K562 (cell line): ENCODE results near the gene PRTFDC1. TPM values are rescaled to one million over a fixed set of nuclear protein-coding genes. Genes with fewer than 3 reads are reported as not detected.

Experiments
- ATAC-seq: fragments of 200-7000 bp; cut with Tn5 transposase; 3 replicates; pipeline ENCODE4 v1.9.1; 2020; ENCODE audit warnings: moderate library complexity
- BruUV-seq: library from RNA; stranded (reverse); fragments of 400-500 nt; replicated peaks from 2 replicates; lab custom pipeline; 2021; lab: Mats Ljungman, UMichigan
- CTCF ChIA-PET: fragments of 300-600 bp; formaldehyde crosslinking; extraction: SDS; loops from one replicate; lab custom pipeline; 2021; ENCODE audit warnings: low intra/inter-chr PET ratio; lab: Yijun Ruan, JAX
- POLR2A ChIA-PET: fragments of 300-600, 350-650 bp; sonication (Branson Sonifier 250); formaldehyde crosslinking; extraction: SDS; loops from one replicate; lab custom pipeline; 2021; ENCODE audit warnings: antibody characterized with exemption, inconsistent platforms; lab: Yijun Ruan, JAX
- DNase-seq, 4 experiments: peaks; one replicate each; pipeline versions ENCODE4 v3.0.0 to v3.0.0-alpha.2; 2011 to 2018; ENCODE audit warnings: low spot score in 3 of 4, mixed read lengths in 3 of 4; ENCODE audit errors: extremely low read depth in 1 of 4
- FAIRE-seq: peaks from 2 replicates; lab custom pipeline; 2011; peaks lifted over from hg19 to GRCh38; lab: Jason Lieb, UNC
- H2AFZ ChIP-seq: 2 replicates; pipeline ENCODE4 v1.6.0; 2011; ENCODE audit warnings: low read depth, low read length, control low read depth, inconsistent platforms
- H3K27ac ChIP-seq: fragments of 200-600 bp; 3 replicates; pipeline ENCODE4 v1.8.0; 2011; ENCODE audit warnings: low read depth, mild to moderate bottlenecking, control low read depth, inconsistent platforms, low read length, moderate library complexity, mixed read lengths; ENCODE audit errors: extremely low read depth
- H3K27me3 ChIP-seq, 2 experiments: fragments of 300-600 bp in 1 of 2; 2 replicates in 1 of 2; 3 replicates in 1 of 2; pipeline versions ENCODE4 v1.6.0 to v1.8.0; 2011; ENCODE audit warnings: inconsistent platforms in 2 of 2, low read length in 2 of 2, mild to moderate bottlenecking in 1 of 2, mixed read lengths in 1 of 2, moderate library complexity in 1 of 2; ENCODE audit not compliant: control insufficient read depth in 2 of 2, insufficient read depth in 2 of 2
- H3K36me3 ChIP-seq: fragments of 300-600 bp; 3 replicates; pipeline ENCODE4 v1.8.0; 2011; ENCODE audit warnings: mild to moderate bottlenecking, low read length, inconsistent platforms; ENCODE audit not compliant: control insufficient read depth, insufficient read depth
- H3K4me1 ChIP-seq, 2 experiments: fragments of 200-600 bp in 1 of 2; replicated peaks in 1 of 2; 2 replicates in 1 of 2; 3 replicates in 1 of 2; pipeline versions ENCODE4 v1.5.1 to v1.8.0; 2011; ENCODE audit warnings: inconsistent platforms in 2 of 2, low read length in 2 of 2, mild to moderate bottlenecking in 1 of 2, mixed read lengths in 1 of 2, moderate library complexity in 1 of 2; ENCODE audit not compliant: control insufficient read depth in 2 of 2, insufficient read depth in 2 of 2
- H3K4me2 ChIP-seq: 2 replicates; pipeline ENCODE4 v1.6.1; 2011; ENCODE audit warnings: low read length, control low read depth, inconsistent platforms, mixed read lengths; ENCODE audit not compliant: insufficient read depth
- H3K4me3 ChIP-seq: fragments of 200-600 bp; sonication (generic), shearing (Covaris generic); 2 replicates; pipeline ENCODE4 v1.5.1; 2016; ENCODE audit warnings: control low read depth, inconsistent platforms
- H3K79me2 ChIP-seq: fragments of 200-600 bp; 3 replicates; pipeline ENCODE4 v1.8.0; 2011; ENCODE audit warnings: low read length, inconsistent platforms; ENCODE audit not compliant: control insufficient read depth, insufficient read depth
- H3K9ac ChIP-seq, 2 experiments: 2 replicates each; pipeline versions ENCODE4 v1.6.0 to v1.6.1; 2011; ENCODE audit warnings: low read depth in 2 of 2, low read length in 2 of 2, control low read depth in 1 of 2, inconsistent platforms in 1 of 2, mild to moderate bottlenecking in 1 of 2, mixed read lengths in 1 of 2; ENCODE audit not compliant: insufficient read depth in 1 of 2
- H3K9me1 ChIP-seq: one replicate; pipeline ENCODE4 v1.6.0; 2011; ENCODE audit warnings: inconsistent platforms, mild to moderate bottlenecking, low read length, moderate library complexity; ENCODE audit not compliant: control insufficient read depth, insufficient read depth
- H3K9me3 ChIP-seq: replicated peaks from 2 replicates; pipeline ENCODE4 v1.5.1; 2011; ENCODE audit warnings: low read depth, low read length, inconsistent platforms; ENCODE audit not compliant: control insufficient read depth, insufficient read depth
- H4K20me1 ChIP-seq: replicated peaks from 2 replicates; pipeline ENCODE4 v1.6.1; 2011; ENCODE audit warnings: low read length, inconsistent platforms, mixed read lengths; ENCODE audit not compliant: control insufficient read depth, insufficient read depth
- ATF3 ChIP-seq, 2 experiments: fragments of 450-650 bp in 1 of 2; sonication (generic) in 1 of 2; formaldehyde crosslinking in 1 of 2; IDR thresholded peaks in 1 of 2; conservative IDR thresholded peaks in 1 of 2; 2 replicates each; pipeline versions ENCODE4 v1.6.1 to v1.8.1; 2016 to 2023; ENCODE audit warnings: mild to moderate bottlenecking in 2 of 2, moderate library complexity in 2 of 2, inconsistent platforms in 1 of 2, missing genetic modification reagents in 1 of 2
- BMI1 ChIP-seq: fragments of 150-350 bp; IDR thresholded peaks from 2 replicates; pipeline ENCODE4 v1.6.1; 2014; ENCODE audit warnings: low read length
- JUN ChIP-seq, 2 experiments: sonication (generic) in 1 of 2; formaldehyde crosslinking in 1 of 2; IDR thresholded peaks; 2 replicates each; pipeline versions ENCODE4 v1.6.1 to v1.8.0; 2012 to 2022; ENCODE audit warnings: borderline replicate concordance in 2 of 2, mild to moderate bottlenecking in 2 of 2, improper control_type of control experiment in 1 of 2, low read depth in 1 of 2, low read length in 1 of 2, missing genetic modification reagents in 1 of 2
- NR2C2 ChIP-seq, 2 experiments: fragments of 200-800 bp in 1 of 2; sonication (Bioruptor generic) in 1 of 2; sonication (generic) in 1 of 2; formaldehyde crosslinking in 1 of 2; IDR thresholded peaks; 2 replicates each; pipeline versions ENCODE4 v1.6.1 to v1.8.0; 2016 to 2022; ENCODE audit warnings: mild to moderate bottlenecking in 1 of 2, missing compliant biosample characterization in 1 of 2, missing genetic modification characterization in 1 of 2, missing genetic modification reagents in 1 of 2
- PCBP2 ChIP-seq: fragments of 200-400 bp; formaldehyde crosslinking; IDR thresholded peaks from 2 replicates; pipeline ENCODE4 v1.6.1; 2018; ENCODE audit warnings: low read length, low read depth, mild to moderate bottlenecking, moderate library complexity; ENCODE audit not compliant: poor library complexity, severe bottlenecking
- ZBTB33 ChIP-seq: sonication (generic); formaldehyde crosslinking; IDR thresholded peaks from 2 replicates; pipeline ENCODE4 v1.8.1; 2023; ENCODE audit warnings: mild to moderate bottlenecking, missing genetic modification reagents
- ZNF316 ChIP-seq: fragments of 450-650 bp; IDR thresholded peaks from 2 replicates; pipeline ENCODE4 v1.6.1; 2016
- ZNF354B ChIP-seq: fragments of 250-450 bp; sonication (Bioruptor Pico); IDR thresholded peaks from 2 replicates; pipeline ENCODE4 v1.4.0; 2020
- WGBS: fragments of 100-300 bp; shearing (Covaris generic); methylation state at CpG from one replicate; pipeline ENCODE4 v1.1.6; 2016; ENCODE audit warnings: low coverage, mixed read lengths; ENCODE audit not compliant: insufficient coverage; ENCODE audit errors: missing lambda C conversion rate; 5-methylcytosine and 5-hydroxymethylcytosine counted together
- in situ Hi-C: fragments of 300-500 bp; cut with MboI; formaldehyde crosslinking; loops from 4 replicates; pipeline ENCODE4 v1.15.0; 2018; ENCODE audit warnings: inconsistent platforms, mixed read lengths
- intact Hi-C: fragments of 100-400 bp; cut with micrococcal nuclease; formaldehyde crosslinking; loops from 2 replicates; pipeline ENCODE4 v1.14.2; 2022
- polyA plus RNA-seq, 8 experiments: library from polyadenylated mRNA; depleted of rRNA in 4 of 8; stranded (reverse) in 5 of 8; unstranded in 3 of 8; fragments of >200 nt; fragmentation: Nextera tagmentation in 2 of 8; fragmentation: Illumina TruSeq in 1 of 8; extraction: Ambion mirVana in 2 of 8; extraction: Trizol in 1 of 8; gene quantifications; 2 replicates each; pipeline versions ENCODE4 v1.2.1 to v1.2.3, GENCODE V29; 2011 to 2014; ENCODE audit warnings: inconsistent platforms in 1 of 8, missing spikeins in 1 of 8
- total RNA-seq, 7 experiments: library from RNA; depleted of rRNA in 6 of 7; stranded (reverse); fragments of >200 nt in 6 of 7; fragmentation: Illumina TruSeq in 2 of 7; extraction: Trizol in 2 of 7; gene quantifications; 2 replicates each; pipeline versions ENCODE4 v1.2.1 to v1.2.3, GENCODE V29; 2011 to 2021; ENCODE audit warnings: low replicate concordance in 1 of 7
- TF ChIP-seq, protein P1 (sequence below): fragments of 450-650 bp; IDR thresholded peaks from 2 replicates; pipeline ENCODE4 v1.6.1; 2016; ENCODE audit warnings: missing biosample characterization, missing genetic modification characterization
- TF ChIP-seq, protein P2 (sequence below): fragments of 250-450 bp; sonication (Bioruptor Pico); IDR thresholded peaks from 2 replicates; pipeline ENCODE4 v1.8.0; 2022; ENCODE audit warnings: moderate library complexity, mild to moderate bottlenecking, inconsistent platforms

Gene PRTFDC1
- total and polyA plus RNA-seq, 9 of the 15 experiments (the other 6 are each of a cell fraction or from before 2014, with no cell fraction given): 7.0 to 27.6 (median 10.0) TPM

DNA sequence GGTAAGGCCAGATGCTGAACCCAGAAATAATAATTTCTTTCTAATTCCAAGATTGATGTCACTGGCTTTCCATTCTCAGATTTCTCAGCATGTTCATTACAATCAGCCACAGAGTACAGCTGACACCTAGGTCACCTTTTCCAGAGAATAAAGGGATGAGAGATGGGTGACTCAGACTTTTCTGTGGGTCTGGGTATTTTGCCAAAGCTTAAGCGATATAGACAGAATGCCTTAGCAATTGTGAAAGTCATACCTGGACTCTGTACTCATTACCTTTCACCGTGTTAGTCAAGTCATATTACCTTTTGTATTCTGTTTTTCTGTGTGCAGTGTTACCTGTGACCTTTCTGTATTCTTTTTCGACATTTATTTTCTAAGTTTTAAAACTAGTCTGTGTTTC, 10.6 kb upstream of the PRTFDC1 start (continued):
- TF ChIP-seq ZNF316 (peak; percentile 54), PCBP2 (no peak), ATF3 (IDR thresholded peaks at IDR 0.05) (peak; percentile 46), ATF3 (CRISPR knock-in tag; conservative IDR thresholded peaks at IDR 0.05) (no peak), NR2C2 (CRISPR knock-in tag; IDR thresholded peaks at IDR 0.05) (no peak), NR2C2 (tag; IDR thresholded peaks at IDR 0.05) (no peak), JUN (IDR thresholded peaks at IDR 0.05; ENCODE audit: borderline replicate concordance, low read depth, low read length) (peak; percentile 30; the same call in 1 of the 2 replicates), JUN (CRISPR knock-in tag; IDR thresholded peaks at IDR 0.05; ENCODE audit: borderline replicate concordance) (no peak)

- H3K27ac ChIP-seq: no peak overlapping the region
- in situ Hi-C loops: no loop called here
- H3K27me3 ChIP-seq: no peaks in the 10 kb centered on the region
- intact Hi-C loops: no loop called here
- H4K20me1 ChIP-seq: no peaks in the 10 kb centered on the region
- POLR2A ChIA-PET: interaction anchor here (1.2 kb wide), 1 partner anchor 10 kb away, joined by 3 read pairs; no protein-coding TSS in a partner anchor
- no peaks in the 10 kb centered on the region for H3K79me2 ChIP-seq
- TF ChIP-seq, protein P1, sequence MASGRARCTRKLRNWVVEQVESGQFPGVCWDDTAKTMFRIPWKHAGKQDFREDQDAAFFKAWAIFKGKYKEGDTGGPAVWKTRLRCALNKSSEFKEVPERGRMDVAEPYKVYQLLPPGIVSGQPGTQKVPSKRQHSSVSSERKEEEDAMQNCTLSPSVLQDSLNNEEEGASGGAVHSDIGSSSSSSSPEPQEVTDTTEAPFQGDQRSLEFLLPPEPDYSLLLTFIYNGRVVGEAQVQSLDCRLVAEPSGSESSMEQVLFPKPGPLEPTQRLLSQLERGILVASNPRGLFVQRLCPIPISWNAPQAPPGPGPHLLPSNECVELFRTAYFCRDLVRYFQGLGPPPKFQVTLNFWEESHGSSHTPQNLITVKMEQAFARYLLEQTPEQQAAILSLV (tag): no peak
- TF ChIP-seq, protein P2, sequence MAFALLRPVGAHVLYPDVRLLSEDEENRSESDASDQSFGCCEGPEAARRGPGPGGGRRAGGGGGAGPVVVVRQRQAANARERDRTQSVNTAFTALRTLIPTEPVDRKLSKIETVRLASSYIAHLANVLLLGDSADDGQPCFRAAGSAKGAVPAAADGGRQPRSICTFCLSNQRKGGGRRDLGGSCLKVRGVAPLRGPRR (CRISPR knock-in tag): no peak
- no peak for TF ChIP-seq ZBTB33 (CRISPR knock-in tag)
- TF ChIP-seq BMI1: no peak
- no peak for TF ChIP-seq ZNF354B (CRISPR knock-in tag)
- no TSS peak for BruUV-seq
- no peak overlapping the region; the same call in 1 of the 2 replicates for H2AFZ ChIP-seq
- H3K4me3 ChIP-seq: no peak overlapping the region
- 72% methylated on average over 4 of the region's 4 CpGs for WGBS
- no peak overlapping the region for H3K9ac ChIP-seq
- peaks cover 0 to 21% of the 10 kb centered on the region in 2 experiments; a peak in 3 of 5 replicates for H3K4me1 ChIP-seq
- FAIRE-seq (no peak), DNase-seq (no peak), ATAC-seq (no peak)
- H3K9me1 ChIP-seq: no peaks in the 10 kb centered on the region
- H3K9me3 ChIP-seq: no peaks in the 10 kb centered on the region
- CTCF ChIA-PET: no interaction called here
- no peaks in the 10 kb centered on the region for H3K36me3 ChIP-seq
- H3K4me2 ChIP-seq: no peak overlapping the region
These were observed 9.2 kb upstream of the PRTFDC1 start for GRCh38 chr10:24961582-24961981.
